Activated B cell treated with CpG ODN at 0.5 μM for 24 hours (primary cell): Measurements from ENCODE around the gene CDT1. TPM values are rescaled to one million over a fixed set of nuclear protein-coding genes. Genes with fewer than 3 reads are reported as not detected.

ENCODE experiments used
- ATAC-seq: fragments of 200-7000 bp; cut with Tn5 transposase; one replicate; pipeline ENCODE4 v1.10.0; 2021; ENCODE audit warnings: low read depth, mild to moderate bottlenecking, moderate library complexity
- CTCF ChIA-PET: fragments of 350-600 bp; sonication (Branson Sonifier 250); formaldehyde crosslinking; loops from one replicate; lab custom pipeline; 2021; ENCODE audit warnings: antibody characterized with exemption; lab: Charles Lee
- POLR2A ChIA-PET: fragments of 350-600 bp; sonication (Branson Sonifier 250); formaldehyde crosslinking; loops from one replicate; lab custom pipeline; 2021; ENCODE audit warnings: antibody characterized with exemption; lab: Charles Lee
- DNase-seq: peaks from one replicate; pipeline ENCODE4 v3.0.0; 2022
- H3K27ac Mint-ChIP-seq: one replicate; pipeline ENCODE4 v1.8.0; 2020; ENCODE audit warnings: mixed read lengths
- H3K27me3 Mint-ChIP-seq: one replicate; pipeline ENCODE4 v1.8.0; 2021; ENCODE audit warnings: mixed read lengths
- H3K36me3 Mint-ChIP-seq: one replicate; pipeline ENCODE4 v1.8.0; 2021; ENCODE audit warnings: low read depth, mixed read lengths
- H3K4me1 Mint-ChIP-seq: one replicate; pipeline ENCODE4 v1.8.0; 2021; ENCODE audit warnings: mixed read lengths
- H3K4me3 Mint-ChIP-seq: one replicate; pipeline ENCODE4 v1.8.0; 2020; ENCODE audit warnings: mild to moderate bottlenecking, mixed read lengths
- H3K9me3 Mint-ChIP-seq: one replicate; pipeline ENCODE4 v1.8.0; 2020; ENCODE audit warnings: mixed read lengths
- intact Hi-C: fragments of 100-400 bp; cut with micrococcal nuclease; formaldehyde crosslinking; loops from one replicate; pipeline ENCODE4 v1.15.1; 2024
- total RNA-seq: library from RNA; stranded (reverse); gene quantifications from 2 replicates; pipeline ENCODE4 v1.2.3, GENCODE V29; 2022
- TF ChIP-seq, protein P1 (sequence below): fragments of 200-600 bp; IDR thresholded peaks from one replicate; pipeline ENCODE4 v1.8.0; 2022; ENCODE audit warnings: antibody characterized with exemption, mild to moderate bottlenecking

The CDT1 gene
- total RNA-seq, 1 donor from 2014 or later: 4.3 TPM

DNA sequence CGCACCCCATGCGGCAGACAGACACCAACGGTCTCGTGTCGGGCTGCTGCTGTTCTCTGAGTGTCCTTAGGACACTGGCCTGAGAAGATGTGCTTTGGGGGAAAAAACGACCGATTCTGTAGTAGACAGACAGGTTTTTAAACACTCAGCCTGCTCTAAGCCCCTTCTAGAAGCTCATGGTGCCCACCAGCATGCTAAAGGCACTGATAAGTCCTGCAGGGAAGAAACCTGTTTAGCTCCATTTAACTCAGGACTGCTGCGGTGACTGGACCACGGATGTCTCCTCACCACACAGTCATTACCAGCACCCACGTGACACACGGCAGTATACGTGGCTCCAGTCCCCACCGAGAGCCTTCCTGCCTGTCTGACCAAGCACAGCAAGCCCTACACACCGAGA, 27.2 kb downstream of the CDT1 start:
- CTCF ChIA-PET: no interaction called here

DNA sequence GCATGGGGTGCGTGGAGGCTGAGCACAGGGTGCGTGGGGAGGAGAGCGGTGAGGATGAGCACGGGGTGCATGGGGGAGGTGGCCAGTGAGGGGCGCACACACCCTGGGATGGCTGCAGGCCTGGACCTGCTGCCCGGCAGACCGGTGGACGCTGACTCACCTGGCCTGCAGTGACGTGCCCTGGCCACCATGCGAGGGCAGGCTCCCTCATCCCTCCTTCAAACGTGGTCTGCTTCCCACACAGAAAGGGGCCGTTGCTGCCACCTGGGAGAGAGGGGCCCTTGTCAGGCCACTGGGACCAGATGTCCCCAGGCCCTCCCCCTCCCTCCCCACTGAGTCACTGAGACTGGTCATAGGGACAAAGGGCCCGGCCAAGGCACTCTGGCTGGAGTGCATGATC, 28.2 kb downstream of the CDT1 start:
- CTCF ChIA-PET: no interaction called here
- intact Hi-C loops: no loop called here
- TF ChIP-seq, protein P1, sequence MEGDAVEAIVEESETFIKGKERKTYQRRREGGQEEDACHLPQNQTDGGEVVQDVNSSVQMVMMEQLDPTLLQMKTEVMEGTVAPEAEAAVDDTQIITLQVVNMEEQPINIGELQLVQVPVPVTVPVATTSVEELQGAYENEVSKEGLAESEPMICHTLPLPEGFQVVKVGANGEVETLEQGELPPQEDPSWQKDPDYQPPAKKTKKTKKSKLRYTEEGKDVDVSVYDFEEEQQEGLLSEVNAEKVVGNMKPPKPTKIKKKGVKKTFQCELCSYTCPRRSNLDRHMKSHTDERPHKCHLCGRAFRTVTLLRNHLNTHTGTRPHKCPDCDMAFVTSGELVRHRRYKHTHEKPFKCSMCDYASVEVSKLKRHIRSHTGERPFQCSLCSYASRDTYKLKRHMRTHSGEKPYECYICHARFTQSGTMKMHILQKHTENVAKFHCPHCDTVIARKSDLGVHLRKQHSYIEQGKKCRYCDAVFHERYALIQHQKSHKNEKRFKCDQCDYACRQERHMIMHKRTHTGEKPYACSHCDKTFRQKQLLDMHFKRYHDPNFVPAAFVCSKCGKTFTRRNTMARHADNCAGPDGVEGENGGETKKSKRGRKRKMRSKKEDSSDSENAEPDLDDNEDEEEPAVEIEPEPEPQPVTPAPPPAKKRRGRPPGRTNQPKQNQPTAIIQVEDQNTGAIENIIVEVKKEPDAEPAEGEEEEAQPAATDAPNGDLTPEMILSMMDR: no peak

More for the DNA sequence above, 27.2 kb downstream of the CDT1 start:
- TF ChIP-seq, protein P1: no peak
- no peaks in the 10 kb centered on the region for H3K9me3 Mint-ChIP-seq
- H3K27me3 Mint-ChIP-seq: no peaks in the 10 kb centered on the region
- ATAC-seq (no peak), DNase-seq (no peak)
- H3K27ac Mint-ChIP-seq: no peak overlapping the region
- H3K4me3 Mint-ChIP-seq: no peak overlapping the region
- POLR2A ChIA-PET: interaction anchor here (0.6 kb wide), 1 partner anchor 317 kb away, joined by 5 read pairs; no protein-coding TSS in a partner anchor
- intact Hi-C loops: no loop called here
- peaks cover 22% of the 10 kb centered on the region for H3K36me3 Mint-ChIP-seq
- H3K4me1 Mint-ChIP-seq: no peaks in the 10 kb centered on the region

DNA sequence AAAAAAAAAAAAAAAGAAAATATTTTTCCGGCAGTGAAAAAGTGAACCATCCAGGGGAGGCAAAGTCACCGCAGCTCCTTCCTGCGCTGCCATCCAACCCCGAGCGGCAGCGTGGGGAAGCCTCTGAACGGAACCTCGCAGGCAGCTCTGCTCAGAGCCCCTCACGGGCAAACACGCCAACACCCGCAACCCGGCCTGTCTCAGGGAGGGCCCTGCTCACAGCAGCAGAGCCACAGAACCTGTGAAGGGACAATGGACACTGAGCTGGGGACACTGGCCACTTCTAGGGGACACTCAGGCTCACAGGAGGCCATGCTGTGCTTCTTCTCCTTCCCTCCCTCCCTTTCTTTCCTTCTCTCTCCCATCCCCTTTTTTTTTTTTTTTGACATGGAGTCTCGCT, 29.5 kb downstream of the CDT1 start:
- TF ChIP-seq, protein P1: no peak
- no peaks in the 10 kb centered on the region for H3K27me3 Mint-ChIP-seq
- intact Hi-C loops: no loop called here
- no peak overlapping the region for H3K4me3 Mint-ChIP-seq
- ATAC-seq (no peak), DNase-seq (no peak)
- no peaks in the 10 kb centered on the region for H3K4me1 Mint-ChIP-seq
- peaks cover 16% of the 10 kb centered on the region for H3K36me3 Mint-ChIP-seq
- no peaks in the 10 kb centered on the region for H3K9me3 Mint-ChIP-seq
- ChIA-PET CTCF (interaction anchor here (1.5 kb wide), 1 partner anchor 18 kb away, joined by 4 read pairs; no protein-coding TSS in a partner anchor), POLR2A (interaction anchor here (0.7 to 1.2 kb wide), 3 partner anchors 21 to 445 kb away, joined by 3 to 7 read pairs (median 4); partner anchors contain the start of gene APRT)
- H3K27ac Mint-ChIP-seq: no peak overlapping the region

More for the DNA sequence above, 28.2 kb downstream of the CDT1 start:
- no peak for ATAC-seq
- POLR2A ChIA-PET: no interaction called here
- H3K4me1 Mint-ChIP-seq: no peaks in the 10 kb centered on the region
- DNase-seq: no peak
- H3K27ac Mint-ChIP-seq: no peak overlapping the region
- H3K36me3 Mint-ChIP-seq: peaks cover 18% of the 10 kb centered on the region
- no peaks in the 10 kb centered on the region for H3K9me3 Mint-ChIP-seq
- no peak overlapping the region for H3K4me3 Mint-ChIP-seq
- H3K27me3 Mint-ChIP-seq: no peaks in the 10 kb centered on the region

DNA sequence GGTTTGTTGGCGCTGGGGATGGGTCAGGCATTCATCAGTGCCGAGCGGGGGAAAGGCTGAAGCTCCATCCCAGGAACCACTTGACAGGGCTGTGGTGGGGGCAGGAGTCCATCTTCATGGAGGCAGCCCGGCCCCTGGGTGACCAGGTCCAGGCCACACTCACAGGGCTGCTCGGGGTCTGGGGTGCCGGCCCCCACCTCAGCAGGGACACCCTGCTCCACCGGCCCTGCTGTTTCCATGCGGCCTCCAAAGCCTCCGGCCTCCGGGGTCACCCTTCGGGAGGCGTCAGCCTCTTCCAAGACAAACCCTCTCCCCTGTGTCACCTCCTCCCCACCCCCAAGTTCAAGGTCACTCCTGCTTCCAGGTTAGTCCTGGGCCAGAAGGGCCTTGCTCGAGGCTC, 31.1 kb downstream of the CDT1 start:
- Mint-ChIP-seq H3K4me1 (no peaks in the 10 kb centered on the region), H3K27me3 (no peaks in the 10 kb centered on the region), H3K9me3 (no peaks in the 10 kb centered on the region), H3K27ac (no peak overlapping the region), H3K4me3 (no peak overlapping the region), H3K36me3 (peaks cover 21% of the 10 kb centered on the region)
- intact Hi-C loops: no loop called here
- ChIA-PET CTCF (no interaction called here), POLR2A (no interaction called here)
- ATAC-seq (no peak), DNase-seq (no peak)
- TF ChIP-seq, protein P1: no peak

DNA sequence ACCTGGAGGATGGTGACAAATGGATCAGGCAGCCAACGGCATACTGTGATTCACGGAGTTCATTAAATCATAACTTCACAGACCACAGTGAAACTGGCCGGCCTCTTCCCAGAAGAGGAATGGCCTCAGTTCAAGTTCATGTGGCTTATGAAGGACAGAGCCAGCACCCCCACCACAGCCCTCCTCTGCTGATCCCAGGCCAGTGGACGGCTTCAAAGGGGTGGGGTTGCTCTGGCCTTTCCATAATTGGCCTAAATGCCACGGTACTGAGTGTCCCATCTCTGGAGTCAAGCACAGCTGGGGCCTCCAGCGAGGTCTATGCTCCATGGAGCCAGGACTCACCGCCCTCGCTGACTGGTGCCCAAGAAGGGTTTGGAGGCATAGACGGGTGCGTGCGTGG, 31.8 kb downstream of the CDT1 start:
- no peaks in the 10 kb centered on the region for H3K4me1 Mint-ChIP-seq
- POLR2A ChIA-PET: no interaction called here
- ATAC-seq (no peak), DNase-seq (no peak)
- H3K36me3 Mint-ChIP-seq: peaks cover 21% of the 10 kb centered on the region
- TF ChIP-seq, protein P1: no peak
- no peak overlapping the region for H3K27ac Mint-ChIP-seq
- no peaks in the 10 kb centered on the region for H3K9me3 Mint-ChIP-seq
- intact Hi-C loops: no loop called here
- CTCF ChIA-PET: no interaction called here
- no peaks in the 10 kb centered on the region for H3K27me3 Mint-ChIP-seq
- H3K4me3 Mint-ChIP-seq: no peak overlapping the region
